K562 (cell line): Measurements from ENCODE around the gene CLIC1. TPM values are rescaled to one million over a fixed set of nuclear protein-coding genes. Genes with fewer than 3 reads are reported as not detected.
A peak's percentile ranks its signal among the peaks of the same experiment; 100 is the strongest.

Experiments
- ATAC-seq: fragments of 200-7000 bp; cut with Tn5 transposase; 3 replicates; pipeline ENCODE4 v1.9.1; 2020; ENCODE audit warnings: moderate library complexity
- BruUV-seq: library from RNA; stranded (reverse); fragments of 400-500 nt; replicated peaks from 2 replicates; lab custom pipeline; 2021; lab: Mats Ljungman, UMichigan
- CTCF ChIA-PET: fragments of 300-600 bp; formaldehyde crosslinking; extraction: SDS; loops from one replicate; lab custom pipeline; 2021; ENCODE audit warnings: low intra/inter-chr PET ratio; lab: Yijun Ruan, JAX
- POLR2A ChIA-PET: fragments of 300-600, 350-650 bp; sonication (Branson Sonifier 250); formaldehyde crosslinking; extraction: SDS; loops from one replicate; lab custom pipeline; 2021; ENCODE audit warnings: antibody characterized with exemption, inconsistent platforms; lab: Yijun Ruan, JAX
- DNase-seq, 4 experiments: peaks; one replicate each; pipeline versions ENCODE4 v3.0.0 to v3.0.0-alpha.2; 2011 to 2018; ENCODE audit warnings: low spot score in 3 of 4, mixed read lengths in 3 of 4; ENCODE audit errors: extremely low read depth in 1 of 4
- FAIRE-seq: peaks from 2 replicates; lab custom pipeline; 2011; peaks lifted over from hg19 to GRCh38; lab: Jason Lieb, UNC
- H2AFZ ChIP-seq: 2 replicates; pipeline ENCODE4 v1.6.0; 2011; ENCODE audit warnings: low read depth, low read length, control low read depth, inconsistent platforms
- H3K27ac ChIP-seq: fragments of 200-600 bp; 3 replicates; pipeline ENCODE4 v1.8.0; 2011; ENCODE audit warnings: low read depth, mild to moderate bottlenecking, control low read depth, inconsistent platforms, low read length, moderate library complexity, mixed read lengths; ENCODE audit errors: extremely low read depth
- H3K27me3 ChIP-seq, 2 experiments: fragments of 300-600 bp in 1 of 2; 2 replicates in 1 of 2; 3 replicates in 1 of 2; pipeline versions ENCODE4 v1.6.0 to v1.8.0; 2011; ENCODE audit warnings: inconsistent platforms in 2 of 2, low read length in 2 of 2, mild to moderate bottlenecking in 1 of 2, mixed read lengths in 1 of 2, moderate library complexity in 1 of 2; ENCODE audit not compliant: control insufficient read depth in 2 of 2, insufficient read depth in 2 of 2
- H3K36me3 ChIP-seq: fragments of 300-600 bp; 3 replicates; pipeline ENCODE4 v1.8.0; 2011; ENCODE audit warnings: mild to moderate bottlenecking, low read length, inconsistent platforms; ENCODE audit not compliant: control insufficient read depth, insufficient read depth
- H3K4me1 ChIP-seq, 2 experiments: fragments of 200-600 bp in 1 of 2; replicated peaks in 1 of 2; 2 replicates in 1 of 2; 3 replicates in 1 of 2; pipeline versions ENCODE4 v1.5.1 to v1.8.0; 2011; ENCODE audit warnings: inconsistent platforms in 2 of 2, low read length in 2 of 2, mild to moderate bottlenecking in 1 of 2, mixed read lengths in 1 of 2, moderate library complexity in 1 of 2; ENCODE audit not compliant: control insufficient read depth in 2 of 2, insufficient read depth in 2 of 2
- H3K4me2 ChIP-seq: 2 replicates; pipeline ENCODE4 v1.6.1; 2011; ENCODE audit warnings: low read length, control low read depth, inconsistent platforms, mixed read lengths; ENCODE audit not compliant: insufficient read depth
- H3K4me3 ChIP-seq: fragments of 200-600 bp; sonication (generic), shearing (Covaris generic); 2 replicates; pipeline ENCODE4 v1.5.1; 2016; ENCODE audit warnings: control low read depth, inconsistent platforms
- H3K79me2 ChIP-seq: fragments of 200-600 bp; 3 replicates; pipeline ENCODE4 v1.8.0; 2011; ENCODE audit warnings: low read length, inconsistent platforms; ENCODE audit not compliant: control insufficient read depth, insufficient read depth
- H3K9ac ChIP-seq, 2 experiments: 2 replicates each; pipeline versions ENCODE4 v1.6.0 to v1.6.1; 2011; ENCODE audit warnings: low read depth in 2 of 2, low read length in 2 of 2, control low read depth in 1 of 2, inconsistent platforms in 1 of 2, mild to moderate bottlenecking in 1 of 2, mixed read lengths in 1 of 2; ENCODE audit not compliant: insufficient read depth in 1 of 2
- H3K9me1 ChIP-seq: one replicate; pipeline ENCODE4 v1.6.0; 2011; ENCODE audit warnings: inconsistent platforms, mild to moderate bottlenecking, low read length, moderate library complexity; ENCODE audit not compliant: control insufficient read depth, insufficient read depth
- H3K9me3 ChIP-seq: replicated peaks from 2 replicates; pipeline ENCODE4 v1.5.1; 2011; ENCODE audit warnings: low read depth, low read length, inconsistent platforms; ENCODE audit not compliant: control insufficient read depth, insufficient read depth
- H4K20me1 ChIP-seq: replicated peaks from 2 replicates; pipeline ENCODE4 v1.6.1; 2011; ENCODE audit warnings: low read length, inconsistent platforms, mixed read lengths; ENCODE audit not compliant: control insufficient read depth, insufficient read depth
- CHD2 ChIP-seq: IDR thresholded peaks from 2 replicates; pipeline ENCODE4 v1.6.1; 2011; ENCODE audit warnings: low read depth, low read length
- E2F1 ChIP-seq: sonication (generic); formaldehyde crosslinking; IDR thresholded peaks from 2 replicates; pipeline ENCODE4 v1.8.1; 2023; ENCODE audit warnings: mild to moderate bottlenecking, missing genetic modification reagents, moderate library complexity
- ETS1 ChIP-seq: conservative IDR thresholded peaks from 2 replicates; pipeline ENCODE4 v1.6.1; 2011; ENCODE audit warnings: low read depth, mild to moderate bottlenecking, low read length; ENCODE audit not compliant: control insufficient read depth
- GABPB2 ChIP-seq: fragments of 250-450 bp; sonication (Bioruptor Pico); conservative IDR thresholded peaks from 2 replicates; pipeline ENCODE4 v1.5.1; 2021; ENCODE audit warnings: mild to moderate bottlenecking
- HMG20A ChIP-seq: fragments of 450-650 bp; formaldehyde crosslinking; conservative IDR thresholded peaks from 2 replicates; pipeline ENCODE4 v1.4.0; 2020; ENCODE audit warnings: mild to moderate bottlenecking, mixed read lengths
- NFXL1 ChIP-seq: fragments of 450-650 bp; formaldehyde crosslinking; IDR thresholded peaks from 2 replicates; pipeline ENCODE4 v1.4.0; 2021; ENCODE audit warnings: mild to moderate bottlenecking
- SMC3 ChIP-seq: conservative IDR thresholded peaks from 2 replicates; pipeline ENCODE4 v1.6.1; 2011; ENCODE audit warnings: low read depth, low read length, improper control_type of control experiment; ENCODE audit not compliant: insufficient read depth
- TFAP4 ChIP-seq: sonication (generic); formaldehyde crosslinking; IDR thresholded peaks from 2 replicates; pipeline ENCODE4 v1.8.0; 2022; ENCODE audit warnings: missing genetic modification reagents, mild to moderate bottlenecking, moderate library complexity, borderline replicate concordance
- UBTF ChIP-seq, 2 experiments: IDR thresholded peaks; 2 replicates each; pipeline ENCODE4 v1.6.1; 2012; ENCODE audit warnings: improper control_type of control experiment in 2 of 2, low read depth in 2 of 2, low read length in 2 of 2, borderline replicate concordance in 1 of 2
- ZNF224 ChIP-seq: sonication (generic); formaldehyde crosslinking; IDR thresholded peaks from 2 replicates; pipeline ENCODE4 v1.8.0; 2022; ENCODE audit warnings: mild to moderate bottlenecking, missing genetic modification reagents
- WGBS: fragments of 100-300 bp; shearing (Covaris generic); methylation state at CpG from one replicate; pipeline ENCODE4 v1.1.6; 2016; ENCODE audit warnings: low coverage, mixed read lengths; ENCODE audit not compliant: insufficient coverage; ENCODE audit errors: missing lambda C conversion rate; 5-methylcytosine and 5-hydroxymethylcytosine counted together
- in situ Hi-C: fragments of 300-500 bp; cut with MboI; formaldehyde crosslinking; loops from 4 replicates; pipeline ENCODE4 v1.15.0; 2018; ENCODE audit warnings: inconsistent platforms, mixed read lengths
- intact Hi-C: fragments of 100-400 bp; cut with micrococcal nuclease; formaldehyde crosslinking; loops from 2 replicates; pipeline ENCODE4 v1.14.2; 2022
- polyA plus RNA-seq, 8 experiments: library from polyadenylated mRNA; depleted of rRNA in 4 of 8; stranded (reverse) in 5 of 8; unstranded in 3 of 8; fragments of >200 nt; fragmentation: Nextera tagmentation in 2 of 8; fragmentation: Illumina TruSeq in 1 of 8; extraction: Ambion mirVana in 2 of 8; extraction: Trizol in 1 of 8; gene quantifications; 2 replicates each; pipeline versions ENCODE4 v1.2.1 to v1.2.3, GENCODE V29; 2011 to 2014; ENCODE audit warnings: inconsistent platforms in 1 of 8, missing spikeins in 1 of 8
- total RNA-seq, 7 experiments: library from RNA; depleted of rRNA in 6 of 7; stranded (reverse); fragments of >200 nt in 6 of 7; fragmentation: Illumina TruSeq in 2 of 7; extraction: Trizol in 2 of 7; gene quantifications; 2 replicates each; pipeline versions ENCODE4 v1.2.1 to v1.2.3, GENCODE V29; 2011 to 2021; ENCODE audit warnings: low replicate concordance in 1 of 7

CLIC1 gene
- total and polyA plus RNA-seq, 9 of the 15 experiments (the other 6 are each of a cell fraction or from before 2014, with no cell fraction given), result 1,267 to 2,419 (median 1,808) TPM

GRCh38 chr6:31782126-31782855 lies 46.0 kb upstream of the CLIC1 start (continued):
- no peak for TF ChIP-seq E2F1 (CRISPR knock-in tag)

GRCh38 chr6:31781244-31782125 lies 45.2 kb upstream of the CLIC1 start:
- CTCF ChIA-PET, result no interaction called here
- no peak overlapping the region for H2AFZ ChIP-seq
- no peaks in the 10 kb centered on the region for H3K9me1 ChIP-seq
- DNase-seq, result no peak
- H3K36me3 ChIP-seq, result peaks cover 91% of the 10 kb centered on the region; the same call in 2 of the 3 replicates
- no peaks in the 10 kb centered on the region for H3K27me3 ChIP-seq
- H3K79me2 ChIP-seq, result no peaks in the 10 kb centered on the region
- intact Hi-C loops (no loop called here), in situ Hi-C loops (no loop called here)
- no peaks in the 10 kb centered on the region for H3K9me3 ChIP-seq
- POLR2A ChIA-PET, result interaction anchor here (0.6 to 5.5 kb wide), 8 partner anchors 9 to 55 kb away, joined by 3 to 47 read pairs (median 4); partner anchors contain the start of genes HSPA1B and VARS1
- H3K27ac ChIP-seq, result no peak overlapping the region
- BruUV-seq, result no TSS peak
- FAIRE-seq, result no peak
- peaks cover 20 to 58% of the 10 kb centered on the region in 2 experiments for H3K4me1 ChIP-seq
- no peak for ATAC-seq
- WGBS, result 95% methylated on average over 23 of the region's 23 CpGs
- H3K4me3 ChIP-seq, result no peak overlapping the region
- no peak overlapping the region for H3K4me2 ChIP-seq
- peak overlapping the region in 1 of 2 experiments; percentile 45; a peak in 1 of 4 replicates for H3K9ac ChIP-seq
- H4K20me1 ChIP-seq, result no peaks in the 10 kb centered on the region
- TF ChIP-seq UBTF (IDR thresholded peaks at IDR 0.05; ENCODE audit: borderline replicate concordance in 1 of 2, low read depth in 2 of 2, low read length in 2 of 2), result no peak
- TF ChIP-seq CHD2, result no peak
- no peak for TF ChIP-seq HMG20A (CRISPR knock-in tag)
- TF ChIP-seq SMC3, result no peak
- no peak for TF ChIP-seq TFAP4 (CRISPR knock-in tag)
- no peak for TF ChIP-seq NFXL1
- no peak for TF ChIP-seq ZNF224 (CRISPR knock-in tag)
- no peak for TF ChIP-seq ETS1
- TF ChIP-seq GABPB2 (CRISPR knock-in tag), result no peak
